Measurements from ENCODE around the gene CKMT1B.
"Not testable (repeated sequence)": the region's sequence is repeated elsewhere in the genome, so short reads cannot be mapped to it uniquely, and the experiment has no call there.

CKMT1B gene

GRCh38 chr15:43638464-43639204 lies 44.8 kb downstream of the CKMT1B start:
- DNase-seq (ENCODE audit: low read depth, low spot score): not testable (repeated sequence)

All from smooth muscle cell of the brain vasculature (primary cell).